Measurements from ENCODE around the gene SH3D19.

- TF ChIP-seq CTCF (IDR thresholded peaks at IDR 0.05) (no peak), POLR2A (IDR thresholded peaks at IDR 0.05) (no peak)
These were observed 150.6 kb downstream of the SH3D19 start for GRCh38 chr4:151174784-151175183.
